CD14-positive monocyte (primary cell): ENCODE data around the gene CFAP157. TPM values are rescaled to one million over a fixed set of nuclear protein-coding genes. Genes with fewer than 3 reads are reported as not detected.

Experiments used
- DNase-seq, 3 donors: peaks; one replicate each; pipeline ENCODE4 v3.0.0-alpha.2; 2011 to 2022
- H2AFZ ChIP-seq: 2 replicates; pipeline ENCODE4 v1.6.0; 2012; ENCODE audit warnings: mild to moderate bottlenecking, low read depth, low read length, inconsistent platforms; ENCODE audit not compliant: insufficient read depth, poor library complexity, severe bottlenecking
- H3K27ac ChIP-seq, 2 donors: 1 replicate in 1 of 2; 2 replicates in 1 of 2; pipeline ENCODE4 v1.5.1; 2012 to 2013; ENCODE audit warnings: low read length in 2 of 2, control low read depth in 1 of 2, inconsistent platforms in 1 of 2, low read depth in 1 of 2, mild to moderate bottlenecking in 1 of 2
- H3K27me3 ChIP-seq, 2 donors: one replicate each; pipeline versions ENCODE4 v1.6.0 to v1.6.1; 2011 to 2013; ENCODE audit warnings: low read length in 2 of 2; ENCODE audit not compliant: control insufficient read depth in 2 of 2, insufficient read depth in 2 of 2
- H3K36me3 ChIP-seq, 2 donors: replicated peaks in 1 of 2; 1 replicate in 1 of 2; 2 replicates in 1 of 2; pipeline versions ENCODE4 v1.5.1 to v1.6.1; 2012 to 2013; ENCODE audit warnings: low read length in 2 of 2, control low read depth in 1 of 2, inconsistent platforms in 1 of 2, mild to moderate bottlenecking in 1 of 2; ENCODE audit not compliant: insufficient read depth in 2 of 2, control insufficient read depth in 1 of 2
- H3K4me1 ChIP-seq, 2 donors: 1 replicate in 1 of 2; 2 replicates in 1 of 2; pipeline versions ENCODE4 v1.5.1 to v1.6.1; 2012 to 2013; ENCODE audit warnings: low read length in 2 of 2, control low read depth in 1 of 2, inconsistent platforms in 1 of 2, mild to moderate bottlenecking in 1 of 2, moderate library complexity in 1 of 2; ENCODE audit not compliant: insufficient read depth in 2 of 2, control insufficient read depth in 1 of 2
- H3K4me2 ChIP-seq: replicated peaks from 2 replicates; pipeline ENCODE3; 2012; ENCODE audit warnings: low read length, moderate library complexity, mild to moderate bottlenecking; ENCODE audit not compliant: poor library complexity, severe bottlenecking; ENCODE audit errors: extremely low read depth
- H3K4me3 ChIP-seq, 3 experiments: fragments of 200-600 bp in 1 of 3; sonication (generic) in 1 of 3; replicated peaks in 1 of 3; 1 replicate in 2 of 3; 2 replicates in 1 of 3; pipeline ENCODE4 v1.5.1; 2011 to 2013; ENCODE audit warnings: low read length in 3 of 3, mild to moderate bottlenecking in 3 of 3, control low read depth in 2 of 3, low read depth in 2 of 3, inconsistent platforms in 1 of 3, moderate library complexity in 1 of 3
- H3K79me2 ChIP-seq: 2 replicates; pipeline ENCODE4 v1.6.0; 2012; ENCODE audit warnings: mild to moderate bottlenecking, control low read depth, inconsistent platforms, low read length, moderate library complexity; ENCODE audit not compliant: insufficient read depth
- H3K9ac ChIP-seq: 2 replicates; pipeline ENCODE4 v1.6.0; 2017; ENCODE audit warnings: low read length, mild to moderate bottlenecking; ENCODE audit not compliant: insufficient read depth, poor library complexity, severe bottlenecking
- H3K9me3 ChIP-seq, 2 donors: replicated peaks in 1 of 2; 1 replicate in 1 of 2; 2 replicates in 1 of 2; pipeline versions ENCODE4 v1.5.1 to v1.6.1; 2012 to 2013; ENCODE audit warnings: low read length in 2 of 2, control low read depth in 1 of 2; ENCODE audit not compliant: control insufficient read depth in 1 of 2, insufficient read depth in 1 of 2
- H4K20me1 ChIP-seq: 2 replicates; pipeline ENCODE4 v1.6.0; 2012; ENCODE audit warnings: mild to moderate bottlenecking, low read length, control low read depth, moderate library complexity; ENCODE audit not compliant: insufficient read depth
- H3K27ac Mint-ChIP-seq, 7 donors: one replicate each; pipeline ENCODE4 v1.8.0; 2020; ENCODE audit warnings: mild to moderate bottlenecking in 7 of 7, mixed read lengths in 7 of 7, moderate library complexity in 6 of 7, inconsistent platforms in 2 of 7
- H3K27me3 Mint-ChIP-seq, 3 donors: one replicate each; pipeline ENCODE4 v1.8.0; 2021 to 2022; ENCODE audit warnings: low read depth in 3 of 3, mild to moderate bottlenecking in 3 of 3, mixed read lengths in 3 of 3, moderate library complexity in 3 of 3, inconsistent platforms in 1 of 3
- H3K36me3 Mint-ChIP-seq, 2 donors: one replicate each; pipeline ENCODE4 v1.8.0; 2020; ENCODE audit warnings: mixed read lengths in 2 of 2, inconsistent platforms in 1 of 2, mild to moderate bottlenecking in 1 of 2
- H3K4me1 Mint-ChIP-seq: one replicate; pipeline ENCODE4 v1.8.0; 2020; ENCODE audit warnings: mild to moderate bottlenecking, mixed read lengths
- H3K4me3 Mint-ChIP-seq, 2 donors: one replicate each; pipeline ENCODE4 v1.8.0; 2020; ENCODE audit warnings: mild to moderate bottlenecking in 2 of 2, mixed read lengths in 2 of 2, moderate library complexity in 1 of 2
- H3K9me3 Mint-ChIP-seq, 7 donors: one replicate each; pipeline ENCODE4 v1.8.0; 2020 to 2022; ENCODE audit warnings: mixed read lengths in 7 of 7, mild to moderate bottlenecking in 6 of 7, moderate library complexity in 6 of 7, inconsistent platforms in 2 of 7
- WGBS: methylation state at CpG from one replicate; pipeline ENCODE4 v1.1.5; 2013; ENCODE audit warnings: missing lambda C conversion rate; ENCODE audit not compliant: insufficient coverage; 5-methylcytosine and 5-hydroxymethylcytosine counted together
- intact Hi-C, 2 donors: fragments of 100-400 bp; cut with micrococcal nuclease; formaldehyde crosslinking; loops; one replicate each; pipeline versions ENCODE4 v1.15.0 to v1.15.1; 2023
- polyA plus RNA-seq, 3 donors: library from polyadenylated mRNA; depleted of rRNA in 1 of 3; unstranded in 2 of 3; stranded (reverse) in 1 of 3; fragments of 300-500 nt in 2 of 3; fragments of >200 nt in 1 of 3; fragmentation: Illumina TruSeq in 2 of 3; gene quantifications; 1 replicate in 2 of 3; 2 replicates in 1 of 3; pipeline ENCODE4 v1.2.3, GENCODE V29; 2012 to 2021
- TF ChIP-seq, protein P1 (sequence below): fragments of 200-600 bp; IDR thresholded peaks from one replicate; pipeline ENCODE4 v1.8.0; 2022; ENCODE audit warnings: antibody characterized with exemption, mild to moderate bottlenecking

Gene CFAP157
- polyA plus RNA-seq, 3 donors = 0.06 to 0.09 TPM; not detected in 1

DNA sequence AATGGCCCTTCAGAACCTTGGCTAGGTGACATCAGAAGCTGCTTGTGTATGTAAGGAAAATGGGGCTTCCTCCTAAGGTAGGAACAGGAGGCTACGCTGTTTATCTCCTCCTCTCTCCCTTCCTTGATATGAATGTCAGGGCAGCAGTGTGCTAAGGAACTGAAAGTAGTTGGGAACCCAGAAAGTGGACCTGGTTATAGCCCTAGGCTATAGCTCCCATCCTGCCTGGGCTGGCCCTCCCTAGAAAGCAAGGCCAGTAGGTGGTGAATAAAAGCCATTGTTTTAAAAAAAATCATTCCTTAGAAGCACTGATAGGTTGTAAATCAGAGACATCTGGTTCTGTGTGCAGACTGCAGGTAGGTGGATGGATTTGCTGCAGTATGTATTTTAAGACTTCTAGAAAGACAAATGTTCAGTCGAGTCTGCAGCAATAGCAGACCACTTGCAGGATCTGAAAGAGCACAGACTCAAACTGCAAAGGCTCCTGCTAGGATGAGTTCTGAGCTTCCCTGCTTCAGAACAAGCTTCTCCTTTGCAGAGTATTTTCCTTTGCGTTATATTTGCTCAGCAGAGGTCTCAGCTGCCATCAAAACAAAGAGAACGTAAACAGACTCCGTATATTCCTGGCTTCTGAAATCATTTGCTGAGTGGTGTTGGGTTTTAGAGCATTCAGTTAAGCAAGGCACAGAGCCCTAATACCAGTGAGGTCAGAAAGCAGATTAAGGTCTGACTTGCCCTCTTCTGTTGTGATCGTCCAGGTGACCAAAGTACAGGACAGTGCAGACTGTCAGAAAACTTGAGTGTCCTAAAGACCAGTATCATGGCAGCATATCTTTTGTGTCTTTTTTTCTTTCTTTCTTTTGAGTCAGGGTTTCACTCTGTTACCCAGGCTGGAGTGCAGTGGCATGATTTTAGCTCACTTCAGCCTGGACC, 20.1 kb upstream of the CFAP157 start:
- Histone ChIP-seq H3K4me3 (no peak overlapping the region), H2AFZ (no peak overlapping the region), H3K9ac (no peak overlapping the region), H3K79me2 (no peaks in the 10 kb centered on the region), H3K36me3 (no peaks in the 10 kb centered on the region), H3K27me3 (no peaks in the 10 kb centered on the region), H4K20me1 (no peaks in the 10 kb centered on the region), H3K9me3 (no peaks in the 10 kb centered on the region), H3K4me2 (no peak overlapping the region), H3K27ac (no peak overlapping the region), H3K4me1 (no peaks in the 10 kb centered on the region)
- peaks cover 0 to 2% (median 0%) of the 10 kb centered on the region in 7 donors for H3K9me3 Mint-ChIP-seq
- peaks cover 2 to 7% (median 2%) of the 10 kb centered on the region in 3 donors for H3K27me3 Mint-ChIP-seq
- peak overlapping the region in 1 of 7 donors; percentile 42 for H3K27ac Mint-ChIP-seq
- intact Hi-C loops = no loop called here
- no peaks in the 10 kb centered on the region for H3K36me3 Mint-ChIP-seq
- H3K4me1 Mint-ChIP-seq = no peaks in the 10 kb centered on the region
- 97% methylated on average over 5 of the region's 6 CpGs for WGBS
- no peak for DNase-seq
- TF ChIP-seq, protein P1, sequence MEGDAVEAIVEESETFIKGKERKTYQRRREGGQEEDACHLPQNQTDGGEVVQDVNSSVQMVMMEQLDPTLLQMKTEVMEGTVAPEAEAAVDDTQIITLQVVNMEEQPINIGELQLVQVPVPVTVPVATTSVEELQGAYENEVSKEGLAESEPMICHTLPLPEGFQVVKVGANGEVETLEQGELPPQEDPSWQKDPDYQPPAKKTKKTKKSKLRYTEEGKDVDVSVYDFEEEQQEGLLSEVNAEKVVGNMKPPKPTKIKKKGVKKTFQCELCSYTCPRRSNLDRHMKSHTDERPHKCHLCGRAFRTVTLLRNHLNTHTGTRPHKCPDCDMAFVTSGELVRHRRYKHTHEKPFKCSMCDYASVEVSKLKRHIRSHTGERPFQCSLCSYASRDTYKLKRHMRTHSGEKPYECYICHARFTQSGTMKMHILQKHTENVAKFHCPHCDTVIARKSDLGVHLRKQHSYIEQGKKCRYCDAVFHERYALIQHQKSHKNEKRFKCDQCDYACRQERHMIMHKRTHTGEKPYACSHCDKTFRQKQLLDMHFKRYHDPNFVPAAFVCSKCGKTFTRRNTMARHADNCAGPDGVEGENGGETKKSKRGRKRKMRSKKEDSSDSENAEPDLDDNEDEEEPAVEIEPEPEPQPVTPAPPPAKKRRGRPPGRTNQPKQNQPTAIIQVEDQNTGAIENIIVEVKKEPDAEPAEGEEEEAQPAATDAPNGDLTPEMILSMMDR = no peak
- H3K4me3 Mint-ChIP-seq = no peak overlapping the region

DNA sequence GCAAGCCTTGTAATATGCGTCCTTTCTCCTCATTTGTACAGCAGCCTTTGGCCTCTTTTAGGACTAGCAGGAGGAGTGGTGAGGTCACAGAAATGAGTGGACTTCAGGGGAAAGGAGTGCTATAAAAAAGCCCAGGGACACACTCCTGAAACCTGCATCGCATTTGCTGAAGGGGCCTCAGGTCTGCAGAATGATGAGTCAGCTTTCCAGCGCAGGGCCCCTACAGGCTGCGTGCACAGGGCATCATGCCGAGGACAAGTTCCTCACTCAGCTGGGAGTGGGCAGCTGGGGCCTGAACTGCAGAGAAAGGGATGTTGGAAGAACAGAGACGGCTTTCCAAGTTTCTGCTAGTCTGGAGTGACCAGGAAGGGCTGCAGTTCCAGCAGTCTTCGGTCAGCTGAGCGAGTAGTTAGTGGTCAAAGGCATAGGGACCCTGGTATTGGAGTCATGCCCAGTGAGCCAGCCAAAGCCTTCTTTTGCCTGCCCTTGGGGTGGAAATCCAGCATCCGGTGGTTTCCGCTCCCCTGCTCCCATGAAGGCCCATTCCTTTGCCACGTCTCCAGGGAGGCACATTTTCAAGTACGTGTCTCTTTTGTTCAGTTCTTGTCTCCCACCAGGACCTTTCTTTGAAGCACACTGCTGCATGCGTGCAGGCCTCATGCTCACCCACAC, 17.3 kb upstream of the CFAP157 start:
- Mint-ChIP-seq H3K4me3 (no peak overlapping the region), H3K36me3 (no peaks in the 10 kb centered on the region), H3K9me3 (peaks cover 0 to 2% (median 0%) of the 10 kb centered on the region in 7 donors), H3K4me1 (no peaks in the 10 kb centered on the region), H3K27me3 (peaks cover 0 to 6% (median 2%) of the 10 kb centered on the region in 3 donors), H3K27ac (peak overlapping the region in 1 of 7 donors; percentile 31)
- TF ChIP-seq, protein P1 = no peak
- Histone ChIP-seq H3K36me3 (no peaks in the 10 kb centered on the region), H2AFZ (no peak overlapping the region), H3K9ac (no peak overlapping the region), H3K4me3 (no peak overlapping the region), H4K20me1 (no peaks in the 10 kb centered on the region), H3K4me1 (no peaks in the 10 kb centered on the region), H3K4me2 (no peak overlapping the region), H3K27me3 (no peaks in the 10 kb centered on the region), H3K27ac (no peak overlapping the region), H3K9me3 (no peaks in the 10 kb centered on the region), H3K79me2 (no peaks in the 10 kb centered on the region)
- intact Hi-C loops = no loop called here
- 91% methylated on average over 13 of the region's 13 CpGs for WGBS
- no peak for DNase-seq
